Choroid plexus epithelial cell (primary cell): Measurements from ENCODE around the gene PARP9.
"Not testable (repeated sequence)": the region's sequence is repeated elsewhere in the genome, so short reads cannot be mapped to it uniquely, and the experiment has no call there.

Experiments
- DNase-seq: peaks from one replicate; pipeline ENCODE4 v3.0.0-alpha.2; 2010; ENCODE audit warnings: low read depth
- H3K4me3 ChIP-seq: 2 replicates; pipeline ENCODE4 v1.5.1; 2011; ENCODE audit warnings: low read depth, mild to moderate bottlenecking, control low read depth, low read length, moderate library complexity
- CTCF ChIP-seq: conservative IDR thresholded peaks from 2 replicates; pipeline ENCODE4 v1.5.1; 2011; ENCODE audit warnings: low read depth, mild to moderate bottlenecking, control low read depth, inconsistent platforms, low read length, moderate library complexity

The PARP9 gene

DNA sequence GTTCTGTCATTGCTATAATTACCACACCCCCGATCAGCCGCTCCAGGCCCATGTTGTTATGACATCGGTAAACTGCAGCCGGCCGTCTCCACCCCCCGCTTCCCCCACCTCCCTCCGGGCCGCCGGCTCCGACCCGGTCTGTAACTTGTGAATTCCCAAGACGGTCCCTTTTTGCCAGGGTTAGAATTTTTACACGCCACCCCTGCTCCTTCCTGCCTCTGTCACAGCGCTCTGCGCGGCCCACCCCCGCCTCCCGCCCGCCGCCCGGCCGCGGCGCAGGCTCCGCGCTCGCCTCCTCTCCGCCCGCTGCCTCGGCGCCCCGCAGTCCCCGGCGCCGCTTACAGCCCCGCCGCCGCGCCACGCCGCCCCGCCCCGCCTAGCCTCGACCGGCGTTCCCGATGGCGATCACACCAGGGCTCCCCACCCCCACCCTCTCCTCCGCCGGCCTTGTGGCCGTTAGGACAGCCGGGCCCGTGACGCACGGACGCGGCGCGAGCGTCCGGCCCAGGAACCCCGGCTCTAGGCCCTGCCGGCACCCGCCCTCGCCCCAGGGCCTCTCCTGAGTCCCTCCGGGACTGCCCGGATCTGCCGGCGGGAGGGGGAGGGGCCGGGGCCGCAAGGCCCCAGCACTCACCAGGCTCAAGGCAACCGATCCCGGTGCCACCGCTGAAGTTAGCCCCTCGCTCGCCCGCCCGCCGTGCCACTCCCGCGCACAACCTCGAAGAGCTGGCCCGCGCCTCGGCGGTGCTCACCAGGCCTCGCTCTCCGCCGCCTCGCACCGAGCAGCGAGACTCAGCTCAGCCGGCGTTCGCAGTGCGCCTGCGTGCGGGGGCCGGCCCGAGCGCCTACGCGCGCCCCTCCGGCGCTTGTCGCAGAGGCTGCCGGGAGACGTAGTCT, 49.7 kb downstream of the PARP9 start, which contains the start of gene KPNA1:
Gene KPNA1 (minus strand): TSS at position 817 of the 897 bp plus-strand sequence. CDS start 18,374 bp downstream, outside the sequence.
- no peak for TF ChIP-seq CTCF
- peak within 1 kb of the TSS; percentile 81 for H3K4me3 ChIP-seq
- peak; percentile 92 for DNase-seq

- peak overlapping the region; percentile 81 for H3K4me3 ChIP-seq
- DNase-seq = no peak
- no peak for TF ChIP-seq CTCF
Measured at GRCh38 chr3:122513386-122514122, 50.5 kb downstream of the PARP9 start.

DNA sequence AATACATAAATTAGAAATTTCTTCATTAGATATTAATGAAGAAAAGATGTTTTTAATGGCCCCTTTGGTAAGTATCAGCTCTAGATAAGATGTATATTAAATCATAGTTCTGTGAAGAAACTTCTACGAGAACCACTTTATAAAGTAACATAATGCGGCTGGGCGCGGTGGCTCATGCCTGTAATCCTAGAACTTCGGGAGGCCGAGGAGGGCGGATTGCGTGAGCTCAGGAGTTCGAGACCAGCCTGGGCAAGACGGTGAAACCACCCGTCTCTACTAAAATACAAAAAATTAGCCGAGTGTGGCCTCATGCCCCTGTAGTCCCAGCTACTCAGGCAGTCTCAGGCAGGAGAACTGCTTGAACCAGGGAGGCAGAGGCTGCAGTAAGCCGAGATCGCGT, 51.8 kb downstream of the PARP9 start:
- no peak for DNase-seq
- no peak for TF ChIP-seq CTCF
- H3K4me3 ChIP-seq = no peak overlapping the region

GRCh38 chr3:122510878-122511535, 53.1 kb downstream of the PARP9 start:
- no peak overlapping the region for H3K4me3 ChIP-seq
- DNase-seq = no peak
- no peak for TF ChIP-seq CTCF

DNA sequence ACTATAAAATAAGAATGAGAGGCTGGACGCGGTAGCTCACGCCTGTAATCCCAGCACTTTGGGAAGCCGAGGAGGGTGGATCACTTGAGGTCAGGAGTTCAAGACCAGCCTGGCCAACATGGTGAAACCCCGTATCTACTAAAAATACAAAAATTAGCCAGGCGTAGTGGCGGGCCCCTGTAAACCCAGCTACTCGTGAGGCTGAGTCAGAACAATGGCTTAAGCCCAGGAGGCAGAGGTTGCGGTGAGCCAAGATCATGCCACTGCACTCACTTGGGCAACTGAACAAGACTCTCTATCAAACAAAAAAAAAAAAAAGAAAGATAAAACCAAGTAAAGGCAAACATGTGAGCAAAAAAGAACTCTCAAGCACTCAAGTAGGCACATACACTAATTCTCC, 55.2 kb downstream of the PARP9 start:
- not testable (repeated sequence) for DNase-seq, H3K4me3 ChIP-seq

- no peak for DNase-seq
- H3K4me3 ChIP-seq = no peak overlapping the region
- no peak for TF ChIP-seq CTCF
Measured at GRCh38 chr3:122508135-122508914, 55.8 kb downstream of the PARP9 start.
